ENCODE results near the gene USP25.

The USP25 gene

DNA sequence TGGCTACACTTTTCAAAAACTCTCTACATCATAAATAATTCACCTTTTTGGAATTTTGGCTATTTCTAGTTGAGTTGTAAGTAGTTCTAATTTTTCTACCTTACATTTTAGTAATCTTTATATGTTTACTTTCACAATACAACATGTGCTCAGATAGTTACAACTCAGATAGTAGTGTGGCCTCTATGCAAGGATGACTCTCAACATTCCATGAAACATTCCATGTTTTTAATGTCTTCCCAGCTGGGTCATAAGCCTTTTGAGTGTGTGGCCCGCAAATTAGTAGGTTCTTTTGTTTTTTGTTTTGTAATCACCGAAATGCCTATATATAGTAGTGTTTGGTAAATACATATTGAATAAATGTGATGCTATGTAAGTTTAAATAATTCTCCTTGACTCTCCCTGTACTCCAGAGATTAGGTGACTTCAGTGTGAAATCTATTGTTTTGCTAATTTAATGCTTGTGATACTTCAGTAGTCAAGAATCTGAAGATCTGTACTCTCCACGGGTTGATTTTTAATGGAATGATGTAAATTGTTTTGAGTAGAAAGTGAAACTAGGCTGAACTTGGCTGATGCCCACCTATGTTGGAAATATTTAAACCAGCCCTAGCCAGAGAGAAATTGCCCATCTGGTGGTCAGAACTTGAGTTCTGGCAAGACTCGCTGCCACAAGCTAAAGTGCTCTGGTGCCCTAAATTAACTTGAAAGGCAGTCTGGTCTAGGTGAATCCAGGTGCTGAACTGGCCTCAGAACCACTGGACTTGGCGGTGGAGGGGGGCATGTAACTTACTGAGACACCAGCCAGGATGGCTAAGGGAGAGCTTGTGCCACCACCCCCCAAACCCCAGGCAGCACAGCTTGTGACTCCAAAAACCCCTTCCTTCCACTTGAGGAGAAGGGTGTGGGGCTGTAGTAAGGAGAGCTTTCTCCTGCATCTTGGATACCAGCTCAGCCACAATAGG lies 165.6 kb downstream of the USP25 start:
- no peak overlapping the region for H3K27ac ChIP-seq
- no peaks in the 10 kb centered on the region for H3K9me3 ChIP-seq (ENCODE audit: severe bottlenecking)
- no peak for DNase-seq
- no peaks in the 10 kb centered on the region for H3K36me3 ChIP-seq
- TF ChIP-seq, protein P1, sequence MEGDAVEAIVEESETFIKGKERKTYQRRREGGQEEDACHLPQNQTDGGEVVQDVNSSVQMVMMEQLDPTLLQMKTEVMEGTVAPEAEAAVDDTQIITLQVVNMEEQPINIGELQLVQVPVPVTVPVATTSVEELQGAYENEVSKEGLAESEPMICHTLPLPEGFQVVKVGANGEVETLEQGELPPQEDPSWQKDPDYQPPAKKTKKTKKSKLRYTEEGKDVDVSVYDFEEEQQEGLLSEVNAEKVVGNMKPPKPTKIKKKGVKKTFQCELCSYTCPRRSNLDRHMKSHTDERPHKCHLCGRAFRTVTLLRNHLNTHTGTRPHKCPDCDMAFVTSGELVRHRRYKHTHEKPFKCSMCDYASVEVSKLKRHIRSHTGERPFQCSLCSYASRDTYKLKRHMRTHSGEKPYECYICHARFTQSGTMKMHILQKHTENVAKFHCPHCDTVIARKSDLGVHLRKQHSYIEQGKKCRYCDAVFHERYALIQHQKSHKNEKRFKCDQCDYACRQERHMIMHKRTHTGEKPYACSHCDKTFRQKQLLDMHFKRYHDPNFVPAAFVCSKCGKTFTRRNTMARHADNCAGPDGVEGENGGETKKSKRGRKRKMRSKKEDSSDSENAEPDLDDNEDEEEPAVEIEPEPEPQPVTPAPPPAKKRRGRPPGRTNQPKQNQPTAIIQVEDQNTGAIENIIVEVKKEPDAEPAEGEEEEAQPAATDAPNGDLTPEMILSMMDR (IDR thresholded peaks at IDR 0.05; ENCODE audit: low read depth, low read length): no peak
- H3K4me3 ChIP-seq (ENCODE audit: low read depth, low read length): no peak overlapping the region
- no peaks in the 10 kb centered on the region for H3K27me3 ChIP-seq (ENCODE audit: insufficient read depth, low read depth, severe bottlenecking)

DNA sequence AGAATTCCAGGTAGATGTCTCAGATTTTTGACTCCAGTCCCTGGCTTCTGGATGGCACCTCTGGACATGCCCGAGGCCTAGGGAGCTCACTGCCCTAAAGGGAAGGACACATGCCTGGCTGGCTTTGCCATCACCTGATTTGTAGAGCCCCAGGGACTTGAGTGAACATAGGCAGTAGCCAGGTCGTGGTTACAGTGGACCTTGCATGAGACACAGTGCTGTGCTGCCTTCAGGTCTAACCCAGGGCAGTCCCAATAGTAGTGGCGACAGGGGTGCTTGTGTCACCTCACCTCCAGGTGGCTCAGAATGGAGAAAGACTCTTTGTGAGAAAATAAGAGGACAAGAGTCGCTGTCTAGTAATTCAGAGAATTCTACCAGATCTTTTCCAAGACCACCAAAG lies 166.7 kb downstream of the USP25 start:
- no peaks in the 10 kb centered on the region for H3K9me3 ChIP-seq (ENCODE audit: severe bottlenecking)
- no peak overlapping the region for H3K27ac ChIP-seq
- H3K36me3 ChIP-seq: no peaks in the 10 kb centered on the region
- DNase-seq: no peak
- no peak overlapping the region for H3K4me3 ChIP-seq (ENCODE audit: low read depth, low read length)
- TF ChIP-seq, protein P1 (IDR thresholded peaks at IDR 0.05; ENCODE audit: low read depth, low read length): no peak
- no peaks in the 10 kb centered on the region for H3K27me3 ChIP-seq (ENCODE audit: insufficient read depth, low read depth, severe bottlenecking)

DNA sequence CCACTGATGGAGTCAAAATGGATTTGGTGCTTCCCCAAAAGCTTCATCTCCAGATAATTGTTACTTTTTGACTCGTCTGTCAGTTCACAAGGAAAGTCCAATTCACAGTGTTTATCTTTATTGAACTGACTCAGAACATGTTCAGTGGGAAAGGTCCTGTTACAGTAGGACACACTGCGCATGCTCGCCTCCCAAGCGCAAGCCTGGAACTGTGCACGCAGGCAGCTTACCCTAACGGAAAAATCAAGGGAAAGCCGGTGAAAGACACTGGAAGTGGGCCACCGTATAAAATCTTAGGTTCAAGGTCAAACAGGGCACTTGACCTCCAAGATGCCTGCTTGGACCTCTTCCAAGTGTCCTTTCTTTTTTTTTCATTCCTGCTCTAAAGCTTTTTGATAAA lies 174.6 kb downstream of the USP25 start:
- Histone ChIP-seq H3K36me3 (no peaks in the 10 kb centered on the region), H3K4me3 (ENCODE audit: low read depth, low read length) (no peak overlapping the region), H3K27me3 (ENCODE audit: insufficient read depth, low read depth, severe bottlenecking) (no peaks in the 10 kb centered on the region), H3K27ac (no peak overlapping the region), H3K9me3 (ENCODE audit: severe bottlenecking) (no peaks in the 10 kb centered on the region)
- TF ChIP-seq, protein P1 (IDR thresholded peaks at IDR 0.05; ENCODE audit: low read depth, low read length): no peak
- DNase-seq: no peak

DNA sequence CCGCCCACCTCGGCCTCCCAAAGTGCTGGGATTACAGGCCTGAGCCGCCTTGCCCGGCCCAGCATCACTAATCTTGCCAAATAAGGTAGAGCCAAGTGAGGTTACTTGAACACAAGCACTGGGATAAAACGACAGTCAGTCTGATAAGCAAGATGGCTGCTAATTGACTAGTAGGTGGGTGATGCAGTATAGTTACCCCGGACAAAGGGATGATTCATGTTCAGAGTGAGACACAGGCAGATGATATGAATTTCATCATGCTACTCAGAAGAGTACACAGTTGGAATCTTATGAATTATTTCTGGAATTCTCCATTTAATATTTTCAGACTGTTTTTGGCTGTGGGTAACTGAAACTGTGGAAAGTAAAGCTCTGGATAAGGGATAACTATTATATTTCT lies 178.4 kb downstream of the USP25 start:
- H3K4me3 ChIP-seq (ENCODE audit: low read depth, low read length): no peak overlapping the region
- TF ChIP-seq, protein P1 (IDR thresholded peaks at IDR 0.05; ENCODE audit: low read depth, low read length): no peak
- H3K27me3 ChIP-seq (ENCODE audit: insufficient read depth, low read depth, severe bottlenecking): no peaks in the 10 kb centered on the region
- peaks cover 4% of the 10 kb centered on the region for H3K9me3 ChIP-seq (ENCODE audit: severe bottlenecking)
- no peak overlapping the region for H3K27ac ChIP-seq
- DNase-seq: no peak
- no peaks in the 10 kb centered on the region for H3K36me3 ChIP-seq

DNA sequence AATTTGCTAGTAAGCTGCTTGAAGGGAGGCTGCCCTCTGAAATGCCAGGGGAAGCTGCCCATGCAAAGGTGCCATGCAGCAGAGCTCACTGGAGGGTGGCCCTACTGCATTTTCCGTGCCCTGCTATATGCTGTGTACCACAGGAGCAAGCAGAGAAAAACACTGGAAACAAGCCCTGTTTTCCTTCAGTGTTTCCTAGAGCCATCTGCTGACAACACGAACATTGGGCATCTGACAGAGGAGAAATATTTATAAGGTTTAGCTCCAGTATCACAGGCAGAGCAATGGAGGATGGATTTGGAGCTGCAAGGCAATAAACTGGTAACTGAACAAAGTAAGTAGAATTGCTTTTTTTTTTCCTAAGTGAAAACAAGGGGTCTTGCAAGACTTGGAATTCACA lies 198.4 kb downstream of the USP25 start:
- Histone ChIP-seq H3K9me3 (ENCODE audit: severe bottlenecking) (no peaks in the 10 kb centered on the region), H3K27me3 (ENCODE audit: insufficient read depth, low read depth, severe bottlenecking) (no peaks in the 10 kb centered on the region), H3K4me3 (ENCODE audit: low read depth, low read length) (no peak overlapping the region), H3K36me3 (no peaks in the 10 kb centered on the region), H3K27ac (no peak overlapping the region)
- no peak for DNase-seq
- TF ChIP-seq, protein P1 (IDR thresholded peaks at IDR 0.05; ENCODE audit: low read depth, low read length): no peak

Data from WERI-Rb-1 (cell line).